SK-N-SH treated with all-trans-retinoic acid at 6 μM for 48 hours (cell line): ENCODE measurements around the gene SERPINB6.

ENCODE experiments used
- ATAC-seq: fragments of 200-7000 bp; cut with Tn5 transposase; 3 replicates; pipeline ENCODE4 v1.9.1; 2020; ENCODE audit warnings: mild to moderate bottlenecking, moderate library complexity
- ARNTL ChIP-seq: fragments of 450-650 bp; formaldehyde crosslinking; IDR thresholded peaks from 2 replicates; pipeline ENCODE4 v1.5.0; 2020; ENCODE audit warnings: low read depth, mild to moderate bottlenecking, moderate library complexity, borderline replicate concordance
- CSDC2 ChIP-seq: fragments of 250-450 bp; sonication (Bioruptor Pico); IDR thresholded peaks from 2 replicates; pipeline ENCODE4 v1.5.0; 2020; ENCODE audit warnings: mild to moderate bottlenecking, moderate library complexity
- GLIS3 ChIP-seq: fragments of 250-450 bp; sonication (Bioruptor Pico); IDR thresholded peaks from 2 replicates; pipeline ENCODE4 v1.5.0; 2020; ENCODE audit warnings: mild to moderate bottlenecking, moderate library complexity
- ISL1 ChIP-seq: fragments of 250-450 bp; sonication (Bioruptor Pico); IDR thresholded peaks from 2 replicates; pipeline ENCODE4 v2.1.2; 2022; ENCODE audit warnings: mild to moderate bottlenecking, moderate library complexity
- OSR1 ChIP-seq: fragments of 250-450 bp; sonication (Bioruptor Pico); IDR thresholded peaks from 2 replicates; pipeline ENCODE4 v1.8.0; 2022; ENCODE audit warnings: moderate library complexity, mild to moderate bottlenecking, inconsistent platforms
- PATZ1 ChIP-seq: fragments of 250-450 bp; sonication (Bioruptor Pico); IDR thresholded peaks from 2 replicates; pipeline ENCODE4 v1.8.0; 2020; ENCODE audit warnings: mild to moderate bottlenecking, moderate library complexity, borderline replicate concordance
- PPARA ChIP-seq: fragments of 250-450 bp; sonication (Bioruptor Pico); IDR thresholded peaks from 2 replicates; pipeline ENCODE4 v1.5.0; 2020; ENCODE audit warnings: mild to moderate bottlenecking, borderline replicate concordance
- RARB ChIP-seq: fragments of 250-450 bp; sonication (Bioruptor Pico); IDR thresholded peaks from 2 replicates; pipeline ENCODE4 v1.8.0; 2021; ENCODE audit warnings: mild to moderate bottlenecking, moderate library complexity
- SNAI2 ChIP-seq: fragments of 250-450 bp; sonication (Bioruptor Pico); IDR thresholded peaks from 2 replicates; pipeline ENCODE4 v1.5.0; 2020; ENCODE audit warnings: mild to moderate bottlenecking, moderate library complexity
- TCF4 ChIP-seq: fragments of 250-450 bp; sonication (Bioruptor Pico); IDR thresholded peaks from 2 replicates; pipeline ENCODE4 v1.8.0; 2021; ENCODE audit warnings: mild to moderate bottlenecking, moderate library complexity, borderline replicate concordance
- TOX ChIP-seq: fragments of 250-450 bp; sonication (Bioruptor Pico); IDR thresholded peaks from 2 replicates; pipeline ENCODE4 v1.8.0; 2021; ENCODE audit warnings: mild to moderate bottlenecking, moderate library complexity, borderline replicate concordance
- TSHZ2 ChIP-seq: fragments of 250-450 bp; sonication (Bioruptor Pico); IDR thresholded peaks from 2 replicates; pipeline ENCODE4 v1.5.0; 2020; ENCODE audit warnings: mild to moderate bottlenecking, moderate library complexity
- ZFP3 ChIP-seq: fragments of 250-450 bp; sonication (Bioruptor Pico); IDR thresholded peaks from 2 replicates; pipeline ENCODE4 v1.5.0; 2020; ENCODE audit warnings: mild to moderate bottlenecking, moderate library complexity
- ZFP30 ChIP-seq: fragments of 450-650 bp; formaldehyde crosslinking; IDR thresholded peaks from 2 replicates; pipeline ENCODE4 v1.5.0; 2022; ENCODE audit warnings: mild to moderate bottlenecking, moderate library complexity
- ZNF565 ChIP-seq: fragments of 450-650 bp; formaldehyde crosslinking; conservative IDR thresholded peaks from 2 replicates; pipeline ENCODE4 v1.5.0; 2020; ENCODE audit warnings: low read depth, mild to moderate bottlenecking, moderate library complexity
- ZNF8 ChIP-seq: fragments of 450-650 bp; formaldehyde crosslinking; IDR thresholded peaks from 2 replicates; pipeline ENCODE4 v1.5.0; 2020; ENCODE audit warnings: mild to moderate bottlenecking, moderate library complexity
- TF ChIP-seq, protein P1 (sequence below): fragments of 250-450 bp; sonication (Bioruptor Pico); IDR thresholded peaks from 2 replicates; pipeline ENCODE4 v1.8.0; 2021; ENCODE audit warnings: low read depth, mild to moderate bottlenecking, moderate library complexity, borderline replicate concordance
- TF ChIP-seq, protein P2 (sequence below): fragments of 250-450 bp; sonication (Bioruptor Pico); IDR thresholded peaks from 2 replicates; pipeline ENCODE4 v1.5.1; 2021; ENCODE audit warnings: mild to moderate bottlenecking, moderate library complexity

SERPINB6 gene

GRCh38 chr6:2900221-2900807, 71.1 kb downstream of the SERPINB6 start:
- TF ChIP-seq OSR1 (no peak), ZNF565 (CRISPR knock-in tag) (no peak), SNAI2 (CRISPR knock-in tag) (no peak), ZFP3 (no peak), TOX (no peak), GLIS3 (no peak), TCF4 (no peak), ARNTL (CRISPR knock-in tag) (no peak), ZNF8 (CRISPR knock-in tag) (no peak), PATZ1 (CRISPR knock-in tag) (no peak), TSHZ2 (CRISPR knock-in tag) (no peak), ZFP30 (no peak), CSDC2 (CRISPR knock-in tag) (no peak), RARB (CRISPR knock-in tag) (no peak)
- TF ChIP-seq, protein P1, sequence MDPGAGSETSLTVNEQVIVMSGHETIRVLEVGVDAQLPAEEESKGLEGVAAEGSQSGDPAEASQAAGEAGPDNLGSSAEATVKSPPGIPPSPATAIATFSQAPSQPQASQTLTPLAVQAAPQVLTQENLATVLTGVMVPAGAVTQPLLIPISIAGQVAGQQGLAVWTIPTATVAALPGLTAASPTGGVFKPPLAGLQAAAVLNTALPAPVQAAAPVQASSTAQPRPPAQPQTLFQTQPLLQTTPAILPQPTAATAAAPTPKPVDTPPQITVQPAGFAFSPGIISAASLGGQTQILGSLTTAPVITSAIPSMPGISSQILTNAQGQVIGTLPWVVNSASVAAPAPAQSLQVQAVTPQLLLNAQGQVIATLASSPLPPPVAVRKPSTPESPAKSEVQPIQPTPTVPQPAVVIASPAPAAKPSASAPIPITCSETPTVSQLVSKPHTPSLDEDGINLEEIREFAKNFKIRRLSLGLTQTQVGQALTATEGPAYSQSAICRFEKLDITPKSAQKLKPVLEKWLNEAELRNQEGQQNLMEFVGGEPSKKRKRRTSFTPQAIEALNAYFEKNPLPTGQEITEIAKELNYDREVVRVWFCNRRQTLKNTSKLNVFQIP (CRISPR knock-in tag), result no peak
- TF ChIP-seq, protein P2, sequence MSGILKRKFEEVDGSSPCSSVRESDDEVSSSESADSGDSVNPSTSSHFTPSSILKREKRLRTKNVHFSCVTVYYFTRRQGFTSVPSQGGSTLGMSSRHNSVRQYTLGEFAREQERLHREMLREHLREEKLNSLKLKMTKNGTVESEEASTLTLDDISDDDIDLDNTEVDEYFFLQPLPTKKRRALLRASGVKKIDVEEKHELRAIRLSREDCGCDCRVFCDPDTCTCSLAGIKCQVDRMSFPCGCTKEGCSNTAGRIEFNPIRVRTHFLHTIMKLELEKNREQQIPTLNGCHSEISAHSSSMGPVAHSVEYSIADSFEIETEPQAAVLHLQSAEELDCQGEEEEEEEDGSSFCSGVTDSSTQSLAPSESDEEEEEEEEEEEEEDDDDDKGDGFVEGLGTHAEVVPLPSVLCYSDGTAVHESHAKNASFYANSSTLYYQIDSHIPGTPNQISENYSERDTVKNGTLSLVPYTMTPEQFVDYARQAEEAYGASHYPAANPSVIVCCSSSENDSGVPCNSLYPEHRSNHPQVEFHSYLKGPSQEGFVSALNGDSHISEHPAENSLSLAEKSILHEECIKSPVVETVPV, result no peak
- ATAC-seq, result no peak

GRCh38 chr6:2899596-2899995, 71.8 kb downstream of the SERPINB6 start:
- TF ChIP-seq CSDC2 (CRISPR knock-in tag) (no peak), TOX (no peak), ZFP30 (no peak), PPARA (no peak), ZNF8 (CRISPR knock-in tag) (no peak), TCF4 (no peak), ISL1 (CRISPR knock-in tag) (no peak), ZFP3 (no peak)
- no peak for ATAC-seq
